Vagina (tissue), 2 donors: ENCODE measurements around the gene CAMKMT. TPM values are rescaled to one million over a fixed set of nuclear protein-coding genes. Genes with fewer than 3 reads are reported as not detected.

ENCODE experiments used
- DNase-seq, 2 donors: peaks; one replicate each; pipeline ENCODE4 v3.0.0-alpha.2; 2017; ENCODE audit errors: extremely low spot score in 2 of 2
- H3K27ac ChIP-seq: fragments of 200-600 bp; sonication (generic); one replicate; pipeline ENCODE4 v1.5.1; 2019
- H3K27me3 ChIP-seq: fragments of 200-600 bp; sonication (generic); one replicate; pipeline ENCODE4 v1.5.1; 2019
- H3K36me3 ChIP-seq, 2 donors: fragments of 200-600 bp; sonication (generic); one replicate each; pipeline ENCODE4 v1.5.1; 2017 to 2019
- H3K4me1 ChIP-seq: fragments of 200-600 bp; sonication (generic); one replicate; pipeline ENCODE4 v1.5.1; 2019
- H3K4me3 ChIP-seq, 2 donors: fragments of 200-600 bp; sonication (generic); 1 replicate in 1 of 2; 2 replicates in 1 of 2; pipeline ENCODE4 v1.5.1; 2016 to 2019
- H3K9me3 ChIP-seq: fragments of 200-600 bp; sonication (generic); one replicate; pipeline ENCODE4 v1.5.1; 2019
- CTCF ChIP-seq, 3 experiments: fragments of 450-650 bp in 2 of 3; fragments of 200-600 bp in 1 of 3; sonication (generic) in 1 of 3; IDR thresholded peaks; one replicate each; pipeline ENCODE4 v1.5.1; 2017 to 2019; ENCODE audit warnings: antibody characterized with exemption in 3 of 3, mild to moderate bottlenecking in 2 of 3, moderate library complexity in 2 of 3
- POLR2A ChIP-seq, 2 donors: fragments of 450-650 bp; IDR thresholded peaks; one replicate each; pipeline ENCODE4 v1.6.1; 2017; ENCODE audit warnings: antibody characterized with exemption in 2 of 2, mild to moderate bottlenecking in 2 of 2, moderate library complexity in 2 of 2
- POLR2AphosphoS5 ChIP-seq, 2 donors: sonication (generic); formaldehyde crosslinking; IDR thresholded peaks; one replicate each; pipeline ENCODE4 v1.9.0; 2017; ENCODE audit warnings: antibody characterized with exemption in 2 of 2, mild to moderate bottlenecking in 2 of 2, low read depth in 1 of 2; ENCODE audit not compliant: insufficient read depth in 1 of 2
- intact Hi-C: fragments of 100-400 bp; cut with DNase I; formaldehyde crosslinking; loops from one replicate; pipeline ENCODE4 v1.15.1; 2023
- total RNA-seq: library from RNA; depleted of rRNA; stranded (reverse); fragments of >200 nt; gene quantifications from one replicate; pipeline ENCODE4 v1.2.3, GENCODE V29; 2016

CAMKMT gene
- total RNA-seq, 1 donor from 2014 or later: 21.1 TPM

GRCh38 chr2:44759823-44760222 is 398.1 kb downstream of the CAMKMT start:
- no peak for TF ChIP-seq CTCF (IDR thresholded peaks at IDR 0.05)
- no peak for TF ChIP-seq POLR2A (IDR thresholded peaks at IDR 0.05)
- no peak for TF ChIP-seq POLR2AphosphoS5 (IDR thresholded peaks at IDR 0.05; ENCODE audit: insufficient read depth in 1 of 2, low read depth in 1 of 2)
- Histone ChIP-seq H3K27me3 (no peaks in the 10 kb centered on the region), H3K9me3 (no peaks in the 10 kb centered on the region), H3K36me3 (no peaks in the 10 kb centered on the region), H3K4me1 (no peaks in the 10 kb centered on the region), H3K27ac (no peak overlapping the region), H3K4me3 (no peak overlapping the region)
- intact Hi-C loops: no loop called here
- no peak for DNase-seq

GRCh38 chr2:44763275-44763782 is 401.6 kb downstream of the CAMKMT start:
- intact Hi-C loops: no loop called here
- peaks cover under 1% of the 10 kb centered on the region for H3K4me1 ChIP-seq
- no peak for TF ChIP-seq POLR2AphosphoS5 (IDR thresholded peaks at IDR 0.05; ENCODE audit: insufficient read depth in 1 of 2, low read depth in 1 of 2)
- TF ChIP-seq CTCF (IDR thresholded peaks at IDR 0.05): no peak
- TF ChIP-seq POLR2A (IDR thresholded peaks at IDR 0.05): no peak
- H3K36me3 ChIP-seq: no peaks in the 10 kb centered on the region
- no peak for DNase-seq
- no peak overlapping the region for H3K4me3 ChIP-seq
- no peak overlapping the region for H3K27ac ChIP-seq
- no peaks in the 10 kb centered on the region for H3K9me3 ChIP-seq
- H3K27me3 ChIP-seq: no peaks in the 10 kb centered on the region

GRCh38 chr2:44766220-44766619 is 404.5 kb downstream of the CAMKMT start:
- intact Hi-C loops: no loop called here
- H3K4me1 ChIP-seq: peaks cover 7% of the 10 kb centered on the region
- no peak for TF ChIP-seq CTCF (IDR thresholded peaks at IDR 0.05)

GRCh38 chr2:44766777-44767176 is 405.0 kb downstream of the CAMKMT start:
- Histone ChIP-seq H3K4me3 (no peak overlapping the region), H3K27me3 (no peaks in the 10 kb centered on the region), H3K4me1 (peaks cover 7% of the 10 kb centered on the region), H3K27ac (no peak overlapping the region), H3K9me3 (no peaks in the 10 kb centered on the region), H3K36me3 (no peaks in the 10 kb centered on the region)
- intact Hi-C loops: no loop called here
- TF ChIP-seq POLR2AphosphoS5 (IDR thresholded peaks at IDR 0.05; ENCODE audit: insufficient read depth in 1 of 2, low read depth in 1 of 2): no peak
- DNase-seq: no peak

More at GRCh38 chr2:44766220-44766619, 404.5 kb downstream of the CAMKMT start:
- Histone ChIP-seq H3K27ac (no peak overlapping the region), H3K27me3 (no peaks in the 10 kb centered on the region), H3K4me3 (no peak overlapping the region), H3K9me3 (no peaks in the 10 kb centered on the region), H3K36me3 (no peaks in the 10 kb centered on the region)
- no peak for DNase-seq

- intact Hi-C loops: no loop called here
- Histone ChIP-seq H3K27ac (no peak overlapping the region), H3K4me3 (no peak overlapping the region), H3K9me3 (no peaks in the 10 kb centered on the region), H3K4me1 (peaks cover 7% of the 10 kb centered on the region), H3K27me3 (no peaks in the 10 kb centered on the region), H3K36me3 (no peaks in the 10 kb centered on the region)
- DNase-seq: no peak
- TF ChIP-seq POLR2A (IDR thresholded peaks at IDR 0.05): no peak
- TF ChIP-seq POLR2AphosphoS5 (IDR thresholded peaks at IDR 0.05; ENCODE audit: insufficient read depth in 1 of 2, low read depth in 1 of 2): no peak
- no peak for TF ChIP-seq CTCF (IDR thresholded peaks at IDR 0.05)
These were observed 405.9 kb downstream of the CAMKMT start for GRCh38 chr2:44767691-44768090.
